Stomach (tissue), 4 donors: Measurements from ENCODE around the gene SRPK3.

Experiments
- EP300 ChIP-seq: sonication (generic); formaldehyde crosslinking; IDR thresholded peaks from one replicate; pipeline ENCODE4 v1.6.1; 2017; ENCODE audit warnings: antibody characterized with exemption
- POLR2A ChIP-seq, 4 donors: fragments of 450-650 bp; IDR thresholded peaks; one replicate each; pipeline ENCODE4 v1.6.1; 2016; ENCODE audit warnings: antibody characterized with exemption in 4 of 4, control low read depth in 2 of 4, mild to moderate bottlenecking in 1 of 4, moderate library complexity in 1 of 4
- POLR2AphosphoS5 ChIP-seq, 3 donors: sonication (generic); formaldehyde crosslinking; IDR thresholded peaks; one replicate each; pipeline ENCODE4 v1.6.1; 2016; ENCODE audit warnings: antibody characterized with exemption in 3 of 3
- TF ChIP-seq, protein P1 (sequence below), 7 experiments: fragments of 450-650 bp in 4 of 7; fragments of 200-600 bp in 3 of 7; sonication (generic) in 3 of 7; IDR thresholded peaks; one replicate each; pipeline ENCODE4 v1.5.1; 2016 to 2019; ENCODE audit warnings: antibody characterized with exemption in 7 of 7, control low read depth in 2 of 7, mild to moderate bottlenecking in 1 of 7

DNA sequence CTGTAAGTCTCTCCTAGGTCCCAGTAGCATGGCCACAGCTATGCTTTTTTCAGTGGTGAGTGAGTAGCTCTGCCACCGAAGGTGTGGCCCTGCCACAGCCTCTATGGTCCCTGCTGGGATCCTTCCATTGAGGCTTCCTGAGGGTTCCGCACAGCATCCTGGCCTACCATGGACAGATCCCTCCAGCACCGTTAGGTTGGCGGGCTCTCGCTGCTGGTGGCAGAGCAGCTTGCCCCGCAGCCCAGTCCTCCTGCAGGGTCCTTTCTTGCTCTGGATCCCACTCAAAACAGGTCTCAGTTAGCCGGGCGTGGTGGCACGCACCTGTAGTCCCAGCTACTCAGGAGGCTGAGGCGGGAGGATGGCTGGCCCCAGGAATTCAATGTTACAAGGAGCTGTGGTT lies 51.9 kb downstream of the SRPK3 start:
- TF ChIP-seq, protein P1, sequence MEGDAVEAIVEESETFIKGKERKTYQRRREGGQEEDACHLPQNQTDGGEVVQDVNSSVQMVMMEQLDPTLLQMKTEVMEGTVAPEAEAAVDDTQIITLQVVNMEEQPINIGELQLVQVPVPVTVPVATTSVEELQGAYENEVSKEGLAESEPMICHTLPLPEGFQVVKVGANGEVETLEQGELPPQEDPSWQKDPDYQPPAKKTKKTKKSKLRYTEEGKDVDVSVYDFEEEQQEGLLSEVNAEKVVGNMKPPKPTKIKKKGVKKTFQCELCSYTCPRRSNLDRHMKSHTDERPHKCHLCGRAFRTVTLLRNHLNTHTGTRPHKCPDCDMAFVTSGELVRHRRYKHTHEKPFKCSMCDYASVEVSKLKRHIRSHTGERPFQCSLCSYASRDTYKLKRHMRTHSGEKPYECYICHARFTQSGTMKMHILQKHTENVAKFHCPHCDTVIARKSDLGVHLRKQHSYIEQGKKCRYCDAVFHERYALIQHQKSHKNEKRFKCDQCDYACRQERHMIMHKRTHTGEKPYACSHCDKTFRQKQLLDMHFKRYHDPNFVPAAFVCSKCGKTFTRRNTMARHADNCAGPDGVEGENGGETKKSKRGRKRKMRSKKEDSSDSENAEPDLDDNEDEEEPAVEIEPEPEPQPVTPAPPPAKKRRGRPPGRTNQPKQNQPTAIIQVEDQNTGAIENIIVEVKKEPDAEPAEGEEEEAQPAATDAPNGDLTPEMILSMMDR (IDR thresholded peaks at IDR 0.05), result no peak
- no peak for TF ChIP-seq POLR2AphosphoS5 (IDR thresholded peaks at IDR 0.05)
- TF ChIP-seq POLR2A (IDR thresholded peaks at IDR 0.05), result no peak
- no peak for TF ChIP-seq EP300
